GM18498 (cell line): ENCODE data around the gene SLCO3A1.
"Not testable (repeated sequence)": the region's sequence is repeated elsewhere in the genome, so short reads cannot be mapped to it uniquely, and the experiment has no call there.

Source experiments
- ATAC-seq: cut with Tn5 transposase; IDR thresholded peaks from one replicate; pipeline ENCODE4 v1.9.1; 2021; ENCODE audit warnings: mild to moderate bottlenecking, moderate library complexity; ENCODE audit not compliant: unreplicated experiment

The SLCO3A1 gene

GRCh38 chr15:91961357-91961756 is 107.8 kb downstream of the SLCO3A1 start:
- ATAC-seq, result no peak

- ATAC-seq, result not testable (repeated sequence)
Measured at GRCh38 chr15:91963747-91964146, 110.2 kb downstream of the SLCO3A1 start.

- ATAC-seq, result no peak
Measured at GRCh38 chr15:91965501-91966193, 112.1 kb downstream of the SLCO3A1 start.

GRCh38 chr15:91966194-91966552 is 112.7 kb downstream of the SLCO3A1 start:
- ATAC-seq, result no peak

- ATAC-seq, result no peak
Measured at GRCh38 chr15:91967935-91968606, 114.6 kb downstream of the SLCO3A1 start.

- ATAC-seq, result no peak
Measured at GRCh38 chr15:91968610-91969009, 115.1 kb downstream of the SLCO3A1 start.

- ATAC-seq, result no peak
Measured at GRCh38 chr15:91970142-91970541, 116.6 kb downstream of the SLCO3A1 start.

GRCh38 chr15:91973481-91973880 is 120.0 kb downstream of the SLCO3A1 start:
- ATAC-seq, result no peak

GRCh38 chr15:91974321-91974720 is 120.8 kb downstream of the SLCO3A1 start:
- no peak for ATAC-seq

GRCh38 chr15:91975241-91975978 is 121.9 kb downstream of the SLCO3A1 start:
- ATAC-seq, result no peak

- ATAC-seq, result no peak
Measured at GRCh38 chr15:91976966-91977365, 123.5 kb downstream of the SLCO3A1 start.

GRCh38 chr15:91980502-91981267 is 127.2 kb downstream of the SLCO3A1 start:
- no peak for ATAC-seq

GRCh38 chr15:91981821-91982800 is 128.6 kb downstream of the SLCO3A1 start:
- no peak for ATAC-seq

GRCh38 chr15:91983729-91984340 is 130.3 kb downstream of the SLCO3A1 start:
- no peak for ATAC-seq

GRCh38 chr15:91985297-91985696 is 131.8 kb downstream of the SLCO3A1 start:
- no peak for ATAC-seq

- no peak for ATAC-seq
Measured at GRCh38 chr15:91988071-91988470, 134.6 kb downstream of the SLCO3A1 start.

- no peak for ATAC-seq
Measured at GRCh38 chr15:91988655-91989054, 135.1 kb downstream of the SLCO3A1 start.

- ATAC-seq, result no peak
Measured at GRCh38 chr15:91989821-91990220, 136.3 kb downstream of the SLCO3A1 start.

- no peak for ATAC-seq
Measured at GRCh38 chr15:91992945-91993344, 139.4 kb downstream of the SLCO3A1 start.

- no peak for ATAC-seq
Measured at GRCh38 chr15:91995146-91995545, 141.6 kb downstream of the SLCO3A1 start.
